ENCODE data around the gene SPIB.

- TF ChIP-seq GATA2 (IDR thresholded peaks at IDR 0.05; ENCODE audit: low read depth, low read length) = no peak
- no peak for TF ChIP-seq GATA3 (IDR thresholded peaks at IDR 0.05; ENCODE audit: low read depth, low read length)
These were observed 41.2 kb upstream of the SPIB start for GRCh38 chr19:50377517-50377916.
